K562 (cell line): ENCODE data around the gene CHD6. TPM values are rescaled to one million over a fixed set of nuclear protein-coding genes. Genes with fewer than 3 reads are reported as not detected.

Experiments used
- ATAC-seq: fragments of 200-7000 bp; cut with Tn5 transposase; 3 replicates; pipeline ENCODE4 v1.9.1; 2020; ENCODE audit warnings: moderate library complexity
- BruUV-seq: library from RNA; stranded (reverse); fragments of 400-500 nt; replicated peaks from 2 replicates; lab custom pipeline; 2021; lab: Mats Ljungman, UMichigan
- CTCF ChIA-PET: fragments of 300-600 bp; formaldehyde crosslinking; extraction: SDS; loops from one replicate; lab custom pipeline; 2021; ENCODE audit warnings: low intra/inter-chr PET ratio; lab: Yijun Ruan, JAX
- POLR2A ChIA-PET: fragments of 300-600, 350-650 bp; sonication (Branson Sonifier 250); formaldehyde crosslinking; extraction: SDS; loops from one replicate; lab custom pipeline; 2021; ENCODE audit warnings: antibody characterized with exemption, inconsistent platforms; lab: Yijun Ruan, JAX
- DNase-seq, 4 experiments: peaks; one replicate each; pipeline versions ENCODE4 v3.0.0 to v3.0.0-alpha.2; 2011 to 2018; ENCODE audit warnings: low spot score in 3 of 4, mixed read lengths in 3 of 4; ENCODE audit errors: extremely low read depth in 1 of 4
- FAIRE-seq: peaks from 2 replicates; lab custom pipeline; 2011; peaks lifted over from hg19 to GRCh38; lab: Jason Lieb, UNC
- H2AFZ ChIP-seq: 2 replicates; pipeline ENCODE4 v1.6.0; 2011; ENCODE audit warnings: low read depth, low read length, control low read depth, inconsistent platforms
- H3K27ac ChIP-seq: fragments of 200-600 bp; 3 replicates; pipeline ENCODE4 v1.8.0; 2011; ENCODE audit warnings: low read depth, mild to moderate bottlenecking, control low read depth, inconsistent platforms, low read length, moderate library complexity, mixed read lengths; ENCODE audit errors: extremely low read depth
- H3K27me3 ChIP-seq, 2 experiments: fragments of 300-600 bp in 1 of 2; 2 replicates in 1 of 2; 3 replicates in 1 of 2; pipeline versions ENCODE4 v1.6.0 to v1.8.0; 2011; ENCODE audit warnings: inconsistent platforms in 2 of 2, low read length in 2 of 2, mild to moderate bottlenecking in 1 of 2, mixed read lengths in 1 of 2, moderate library complexity in 1 of 2; ENCODE audit not compliant: control insufficient read depth in 2 of 2, insufficient read depth in 2 of 2
- H3K36me3 ChIP-seq: fragments of 300-600 bp; 3 replicates; pipeline ENCODE4 v1.8.0; 2011; ENCODE audit warnings: mild to moderate bottlenecking, low read length, inconsistent platforms; ENCODE audit not compliant: control insufficient read depth, insufficient read depth
- H3K4me1 ChIP-seq, 2 experiments: fragments of 200-600 bp in 1 of 2; replicated peaks in 1 of 2; 2 replicates in 1 of 2; 3 replicates in 1 of 2; pipeline versions ENCODE4 v1.5.1 to v1.8.0; 2011; ENCODE audit warnings: inconsistent platforms in 2 of 2, low read length in 2 of 2, mild to moderate bottlenecking in 1 of 2, mixed read lengths in 1 of 2, moderate library complexity in 1 of 2; ENCODE audit not compliant: control insufficient read depth in 2 of 2, insufficient read depth in 2 of 2
- H3K4me2 ChIP-seq: 2 replicates; pipeline ENCODE4 v1.6.1; 2011; ENCODE audit warnings: low read length, control low read depth, inconsistent platforms, mixed read lengths; ENCODE audit not compliant: insufficient read depth
- H3K4me3 ChIP-seq: fragments of 200-600 bp; sonication (generic), shearing (Covaris generic); 2 replicates; pipeline ENCODE4 v1.5.1; 2016; ENCODE audit warnings: control low read depth, inconsistent platforms
- H3K79me2 ChIP-seq: fragments of 200-600 bp; 3 replicates; pipeline ENCODE4 v1.8.0; 2011; ENCODE audit warnings: low read length, inconsistent platforms; ENCODE audit not compliant: control insufficient read depth, insufficient read depth
- H3K9ac ChIP-seq, 2 experiments: 2 replicates each; pipeline versions ENCODE4 v1.6.0 to v1.6.1; 2011; ENCODE audit warnings: low read depth in 2 of 2, low read length in 2 of 2, control low read depth in 1 of 2, inconsistent platforms in 1 of 2, mild to moderate bottlenecking in 1 of 2, mixed read lengths in 1 of 2; ENCODE audit not compliant: insufficient read depth in 1 of 2
- H3K9me1 ChIP-seq: one replicate; pipeline ENCODE4 v1.6.0; 2011; ENCODE audit warnings: inconsistent platforms, mild to moderate bottlenecking, low read length, moderate library complexity; ENCODE audit not compliant: control insufficient read depth, insufficient read depth
- H3K9me3 ChIP-seq: replicated peaks from 2 replicates; pipeline ENCODE4 v1.5.1; 2011; ENCODE audit warnings: low read depth, low read length, inconsistent platforms; ENCODE audit not compliant: control insufficient read depth, insufficient read depth
- H4K20me1 ChIP-seq: replicated peaks from 2 replicates; pipeline ENCODE4 v1.6.1; 2011; ENCODE audit warnings: low read length, inconsistent platforms, mixed read lengths; ENCODE audit not compliant: control insufficient read depth, insufficient read depth
- EZH2 ChIP-seq: IDR thresholded peaks from 2 replicates; pipeline ENCODE4 v1.6.1; 2012; ENCODE audit warnings: low read depth, mild to moderate bottlenecking, inconsistent platforms, low read length, borderline replicate concordance
- FOXM1 ChIP-seq, 2 experiments: fragments of 450-650 bp in 1 of 2; sonication (generic) in 1 of 2; formaldehyde crosslinking in 1 of 2; IDR thresholded peaks; 2 replicates each; pipeline versions ENCODE4 v1.6.1 to v1.9.0; 2017 to 2022; ENCODE audit warnings: low read depth in 2 of 2, mild to moderate bottlenecking in 2 of 2, missing genetic modification reagents in 1 of 2, moderate library complexity in 1 of 2
- NRF1 ChIP-seq, 2 experiments: fragments of 450-650 bp; IDR thresholded peaks in 1 of 2; conservative IDR thresholded peaks in 1 of 2; 2 replicates each; pipeline ENCODE4 v1.6.1; 2014; ENCODE audit warnings: mild to moderate bottlenecking in 2 of 2
- ZBTB11 ChIP-seq, 3 experiments: fragments of 200-800 bp in 1 of 3; fragments of 250-450 bp in 1 of 3; fragments of 450-650 bp in 1 of 3; sonication (Bioruptor Pico) in 1 of 3; sonication (Bioruptor generic) in 1 of 3; formaldehyde crosslinking in 1 of 3; IDR thresholded peaks; 2 replicates each; pipeline versions ENCODE4 v1.6.1 to v1.8.0; 2016 to 2022; ENCODE audit warnings: mild to moderate bottlenecking in 2 of 3, missing genetic modification characterization in 2 of 3, missing compliant biosample characterization in 1 of 3, moderate library complexity in 1 of 3
- WGBS: fragments of 100-300 bp; shearing (Covaris generic); methylation state at CpG from one replicate; pipeline ENCODE4 v1.1.6; 2016; ENCODE audit warnings: low coverage, mixed read lengths; ENCODE audit not compliant: insufficient coverage; ENCODE audit errors: missing lambda C conversion rate; 5-methylcytosine and 5-hydroxymethylcytosine counted together
- in situ Hi-C: fragments of 300-500 bp; cut with MboI; formaldehyde crosslinking; loops from 4 replicates; pipeline ENCODE4 v1.15.0; 2018; ENCODE audit warnings: inconsistent platforms, mixed read lengths
- intact Hi-C: fragments of 100-400 bp; cut with micrococcal nuclease; formaldehyde crosslinking; loops from 2 replicates; pipeline ENCODE4 v1.14.2; 2022
- polyA plus RNA-seq, 8 experiments: library from polyadenylated mRNA; depleted of rRNA in 4 of 8; stranded (reverse) in 5 of 8; unstranded in 3 of 8; fragments of >200 nt; fragmentation: Nextera tagmentation in 2 of 8; fragmentation: Illumina TruSeq in 1 of 8; extraction: Ambion mirVana in 2 of 8; extraction: Trizol in 1 of 8; gene quantifications; 2 replicates each; pipeline versions ENCODE4 v1.2.1 to v1.2.3, GENCODE V29; 2011 to 2014; ENCODE audit warnings: inconsistent platforms in 1 of 8, missing spikeins in 1 of 8
- total RNA-seq, 7 experiments: library from RNA; depleted of rRNA in 6 of 7; stranded (reverse); fragments of >200 nt in 6 of 7; fragmentation: Illumina TruSeq in 2 of 7; extraction: Trizol in 2 of 7; gene quantifications; 2 replicates each; pipeline versions ENCODE4 v1.2.1 to v1.2.3, GENCODE V29; 2011 to 2021; ENCODE audit warnings: low replicate concordance in 1 of 7
- TF ChIP-seq, protein P1 (sequence below), 2 experiments: fragments of 450-650 bp; IDR thresholded peaks; 2 replicates each; pipeline ENCODE4 v1.6.1; 2016

CHD6 gene
- total and polyA plus RNA-seq, 9 of the 15 experiments (the other 6 are each of a cell fraction or from before 2014, with no cell fraction given): 3.9 to 24.2 (median 12.8) TPM

GRCh38 chr20:41415191-41415590, 203.0 kb downstream of the CHD6 start:
- H3K9ac ChIP-seq: no peak overlapping the region
- ATAC-seq (no peak), DNase-seq (no peak), FAIRE-seq (no peak)
- no peaks in the 10 kb centered on the region for H3K9me3 ChIP-seq
- no peak overlapping the region for H3K4me3 ChIP-seq
- H3K9me1 ChIP-seq: no peaks in the 10 kb centered on the region
- H3K27ac ChIP-seq: no peak overlapping the region
- H4K20me1 ChIP-seq: no peaks in the 10 kb centered on the region
- H3K4me1 ChIP-seq: no peaks in the 10 kb centered on the region; a peak in 1 of 5 replicates
- WGBS: 85% methylated on average over 8 of the region's 8 CpGs
- peaks cover 84% of the 10 kb centered on the region; the same call in 2 of the 3 replicates for H3K36me3 ChIP-seq
- TF ChIP-seq ZBTB11 (CRISPR knock-in tag; IDR thresholded peaks at IDR 0.05) (no peak), NRF1 (conservative IDR thresholded peaks at IDR 0.05 in 1 of 2, IDR thresholded peaks at IDR 0.05 in 1 of 2) (no peak), EZH2 (no peak), FOXM1 (IDR thresholded peaks at IDR 0.05; ENCODE audit: low read depth) (no peak), FOXM1 (CRISPR knock-in tag; IDR thresholded peaks at IDR 0.05; ENCODE audit: low read depth) (no peak)
- TF ChIP-seq, protein P1, sequence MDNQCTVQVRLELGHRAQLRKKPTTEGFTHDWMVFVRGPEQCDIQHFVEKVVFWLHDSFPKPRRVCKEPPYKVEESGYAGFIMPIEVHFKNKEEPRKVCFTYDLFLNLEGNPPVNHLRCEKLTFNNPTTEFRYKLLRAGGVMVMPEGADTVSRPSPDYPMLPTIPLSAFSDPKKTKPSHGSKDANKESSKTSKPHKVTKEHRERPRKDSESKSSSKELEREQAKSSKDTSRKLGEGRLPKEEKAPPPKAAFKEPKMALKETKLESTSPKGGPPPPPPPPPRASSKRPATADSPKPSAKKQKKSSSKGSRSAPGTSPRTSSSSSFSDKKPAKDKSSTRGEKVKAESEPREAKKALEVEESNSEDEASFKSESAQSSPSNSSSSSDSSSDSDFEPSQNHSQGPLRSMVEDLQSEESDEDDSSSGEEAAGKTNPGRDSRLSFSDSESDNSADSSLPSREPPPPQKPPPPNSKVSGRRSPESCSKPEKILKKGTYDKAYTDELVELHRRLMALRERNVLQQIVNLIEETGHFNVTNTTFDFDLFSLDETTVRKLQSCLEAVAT (IDR thresholded peaks at IDR 0.05): no peak
- H3K27me3 ChIP-seq: no peaks in the 10 kb centered on the region
- no TSS peak for BruUV-seq
- in situ Hi-C loops: no loop called here
- no peak overlapping the region for H2AFZ ChIP-seq
- H3K4me2 ChIP-seq: no peak overlapping the region
- no peaks in the 10 kb centered on the region for H3K79me2 ChIP-seq
- POLR2A ChIA-PET: interaction anchor here (0.8 to 1.4 kb wide), 2 partner anchors 10 to 34 kb away, joined by 3 to 4 read pairs; no protein-coding TSS in a partner anchor
- intact Hi-C loops: loop anchor here (5.0 kb wide), 1 partner anchor 168 kb away; no protein-coding TSS in a partner anchor
- CTCF ChIA-PET: no interaction called here
